RCC 7860 (cell line): Measurements from ENCODE around the gene CLBA1.

ENCODE experiments used
- DNase-seq: peaks from one replicate; pipeline ENCODE4 v3.0.0-alpha.2; 2015; ENCODE audit warnings: low spot score
- FAIRE-seq: peaks from 2 replicates; lab custom pipeline; 2012; peaks lifted over from hg19 to GRCh38; lab: Jason Lieb, UNC

Gene CLBA1

GRCh38 chr14:105042813-105043212 lies 57.2 kb downstream of the CLBA1 start:
- no peak for FAIRE-seq
- no peak for DNase-seq

GRCh38 chr14:105043641-105044040 lies 58.1 kb downstream of the CLBA1 start:
- no peak for DNase-seq
- FAIRE-seq: no peak
